GM23338 (cell line): ENCODE data around the gene ITGB3. TPM values are rescaled to one million over a fixed set of nuclear protein-coding genes. Genes with fewer than 3 reads are reported as not detected.

Source experiments
- ATAC-seq: fragments of 200-7000 bp; cut with Tn5 transposase; 3 replicates; pipeline ENCODE4 v1.9.1; 2020
- DNase-seq: peaks from one replicate; pipeline ENCODE4 v3.0.0-alpha.2; 2015; ENCODE audit warnings: low spot score
- H2AFZ ChIP-seq: fragments of 200-600 bp; sonication (generic); 2 replicates; pipeline ENCODE4 v1.8.0; 2016; ENCODE audit warnings: antibody characterized with exemption, mild to moderate bottlenecking, moderate library complexity
- H3F3A ChIP-seq: fragments of 200-600 bp; sonication (generic); replicated peaks from 2 replicates; pipeline ENCODE4 v1.8.0; 2017; ENCODE audit warnings: antibody characterized with exemption, mixed run types, low read depth
- H3K27ac ChIP-seq: fragments of 200-600 bp; sonication (generic); 2 replicates; pipeline ENCODE4 v1.6.1; 2016; ENCODE audit warnings: low read depth
- H3K27me3 ChIP-seq: fragments of 200-600 bp; sonication (generic); 2 replicates; pipeline ENCODE4 v1.8.0; 2016; ENCODE audit warnings: mild to moderate bottlenecking, mixed run types, moderate library complexity; ENCODE audit not compliant: insufficient read depth
- H3K36me3 ChIP-seq: fragments of 200-600 bp; sonication (generic); 2 replicates; pipeline ENCODE4 v1.8.0; 2016; ENCODE audit warnings: mild to moderate bottlenecking; ENCODE audit not compliant: insufficient read depth
- H3K4me1 ChIP-seq: fragments of 200-600 bp; sonication (generic); 2 replicates; pipeline ENCODE4 v1.8.0; 2016; ENCODE audit warnings: mild to moderate bottlenecking, moderate library complexity; ENCODE audit not compliant: insufficient read depth
- H3K4me2 ChIP-seq: fragments of 200-600 bp; sonication (generic); 2 replicates; pipeline ENCODE4 v1.7.1; 2017; ENCODE audit warnings: mixed run types
- H3K4me3 ChIP-seq: fragments of 200-600 bp; sonication (generic); 2 replicates; pipeline ENCODE4 v1.6.1; 2016; ENCODE audit warnings: mixed run types
- H3K79me2 ChIP-seq: fragments of 200-600 bp; sonication (generic); replicated peaks from 2 replicates; pipeline ENCODE4 v1.8.0; 2017; ENCODE audit warnings: mild to moderate bottlenecking; ENCODE audit not compliant: insufficient read depth
- H3K9me2 ChIP-seq: fragments of 200-600 bp; sonication (generic); 2 replicates; pipeline ENCODE4 v1.8.0; 2017; ENCODE audit not compliant: insufficient read depth
- H4K20me1 ChIP-seq: fragments of 200-600 bp; sonication (generic); replicated peaks from 2 replicates; pipeline ENCODE4 v1.8.0; 2017; ENCODE audit warnings: mild to moderate bottlenecking; ENCODE audit not compliant: insufficient read depth
- H3K27ac Mint-ChIP-seq: 2 replicates; pipeline ENCODE4 v1.8.0; 2020; ENCODE audit warnings: inconsistent platforms, mild to moderate bottlenecking, moderate library complexity, mixed read lengths
- H3K27me3 Mint-ChIP-seq: 3 replicates; pipeline ENCODE4 v1.8.0; 2022; ENCODE audit warnings: low read depth, mild to moderate bottlenecking, moderate library complexity, mixed read lengths, inconsistent platforms; ENCODE audit not compliant: insufficient read depth, poor library complexity
- H3K36me3 Mint-ChIP-seq: 3 replicates; pipeline ENCODE4 v1.8.0; 2021; ENCODE audit warnings: low read depth, mild to moderate bottlenecking, inconsistent platforms, moderate library complexity, mixed read lengths
- H3K4me1 Mint-ChIP-seq: 3 replicates; pipeline ENCODE4 v1.8.0; 2020; ENCODE audit warnings: mild to moderate bottlenecking, inconsistent platforms, mixed read lengths
- H3K4me3 Mint-ChIP-seq: 3 replicates; pipeline ENCODE4 v1.8.0; 2021; ENCODE audit warnings: moderate library complexity, mild to moderate bottlenecking, inconsistent platforms, mixed read lengths
- H3K9me3 Mint-ChIP-seq: 3 replicates; pipeline ENCODE4 v1.8.0; 2020; ENCODE audit warnings: moderate library complexity, mild to moderate bottlenecking, inconsistent platforms, mixed read lengths
- EZH2 ChIP-seq: fragments of 200-600 bp; sonication (generic); IDR thresholded peaks from one replicate; pipeline ENCODE4 v1.8.0; 2017; ENCODE audit warnings: antibody characterized with exemption, mild to moderate bottlenecking, low read depth; ENCODE audit not compliant: unreplicated experiment
- EZH2phosphoT487 ChIP-seq: fragments of 200-600 bp; sonication (generic); IDR thresholded peaks from one replicate; pipeline ENCODE4 v1.8.1; 2018; ENCODE audit warnings: antibody characterized with exemption; ENCODE audit not compliant: unreplicated experiment
- JUNB ChIP-seq: IDR thresholded peaks from one replicate; pipeline ENCODE4 v1.6.1; 2016; ENCODE audit warnings: antibody characterized with exemption; ENCODE audit not compliant: unreplicated experiment
- NANOG ChIP-seq: IDR thresholded peaks from 2 replicates; pipeline ENCODE4 v1.6.1; 2016; ENCODE audit warnings: antibody characterized with exemption, borderline replicate concordance
- POLR2AphosphoS5 ChIP-seq: IDR thresholded peaks from 2 replicates; pipeline ENCODE4 v1.6.1; 2016; ENCODE audit warnings: antibody characterized with exemption, low read depth
- ZNF114 ChIP-seq: fragments of 250-450 bp; sonication (Bioruptor Pico); IDR thresholded peaks from 2 replicates; pipeline ENCODE4 v1.5.0; 2020; ENCODE audit warnings: mild to moderate bottlenecking, moderate library complexity
- ZNF331 ChIP-seq: fragments of 250-450 bp; sonication (Bioruptor Pico); IDR thresholded peaks from 2 replicates; pipeline ENCODE4 v1.5.0; 2020; ENCODE audit warnings: low read depth, mild to moderate bottlenecking, moderate library complexity
- ZNF462 ChIP-seq: fragments of 250-450 bp; sonication (Bioruptor Pico); IDR thresholded peaks from 2 replicates; pipeline ENCODE4 v1.5.0; 2020; ENCODE audit warnings: mild to moderate bottlenecking, moderate library complexity
- polyA plus RNA-seq: library from polyadenylated mRNA; unstranded; fragments of >200 nt; fragmentation: Nextera tagmentation; extraction: Ambion mirVana; gene quantifications from 2 replicates; pipeline ENCODE4 v1.2.1, GENCODE V29; 2016
- total RNA-seq: library from RNA; depleted of rRNA; stranded (reverse); fragments of >200 nt; shearing (Covaris generic); gene quantifications from 2 replicates; pipeline ENCODE4 v1.2.3, GENCODE V29; 2014

ITGB3 gene
- total and polyA plus RNA-seq, 2 experiments from 2014 or later, result 0.52 TPM; not detected in 1

GRCh38 chr17:47235506-47235905 lies 18.1 kb upstream of the ITGB3 start (continued):
- TF ChIP-seq ZNF462 (CRISPR knock-in tag) (no peak), ZNF331 (CRISPR knock-in tag) (no peak), EZH2 (no peak), POLR2AphosphoS5 (no peak), EZH2phosphoT487 (no peak)

- Mint-ChIP-seq H3K27me3 (peaks cover 4% of the 10 kb centered on the region), H3K4me3 (no peak overlapping the region), H3K36me3 (no peaks in the 10 kb centered on the region), H3K27ac (no peak overlapping the region), H3K4me1 (no peaks in the 10 kb centered on the region), H3K9me3 (peaks cover 3% of the 10 kb centered on the region; the same call in 2 of the 3 replicates)
- Histone ChIP-seq H3K4me3 (no peak overlapping the region), H3K4me1 (no peaks in the 10 kb centered on the region), H3K36me3 (no peaks in the 10 kb centered on the region), H3F3A (no peaks in the 10 kb centered on the region), H4K20me1 (no peaks in the 10 kb centered on the region), H3K4me2 (no peak overlapping the region), H3K27ac (no peak overlapping the region), H3K79me2 (no peaks in the 10 kb centered on the region), H3K27me3 (no peaks in the 10 kb centered on the region), H2AFZ (no peak overlapping the region), H3K9me2 (no peaks in the 10 kb centered on the region)
- ATAC-seq, result no peak
- TF ChIP-seq JUNB (no peak), NANOG (no peak), ZNF114 (CRISPR knock-in tag) (no peak), EZH2 (no peak)
- DNase-seq, result no peak
Observed at GRCh38 chr17:47235923-47236322, 17.7 kb upstream of the ITGB3 start.
